ENCODE measurements around the gene LRRN4. TPM values are rescaled to one million over a fixed set of nuclear protein-coding genes. Genes with fewer than 3 reads are reported as not detected.
"Not testable (repeated sequence)": the region's sequence is repeated elsewhere in the genome, so short reads cannot be mapped to it uniquely, and the experiment has no call there.

Gene LRRN4
- total RNA-seq, 3 donors from 2014 or later, result 0.08 to 0.11 TPM; not detected in 1

DNA sequence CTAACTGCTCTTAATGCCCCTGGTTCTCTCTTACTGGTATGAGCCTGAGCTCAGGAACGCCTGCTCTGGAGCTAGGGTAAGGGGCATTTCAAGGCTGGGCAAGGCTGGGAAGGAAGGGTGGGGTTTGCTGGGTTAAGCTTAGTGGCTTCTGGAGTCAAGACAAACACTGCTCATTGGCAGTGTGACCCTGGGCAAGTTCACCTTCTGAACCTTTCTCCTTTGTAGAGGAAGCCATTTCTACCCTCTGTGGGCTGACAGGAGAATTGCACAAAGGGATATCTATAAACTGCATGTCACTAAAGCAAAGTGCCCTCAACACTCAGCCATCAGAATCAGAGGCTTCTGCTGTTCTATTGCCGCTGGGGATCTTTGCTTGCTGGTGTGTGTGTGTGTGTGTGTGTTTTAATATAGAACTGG lies 20.3 kb upstream of the LRRN4 start:
- H3K27me3 Mint-ChIP-seq (ENCODE audit: low read depth), result peaks cover 9% of the 10 kb centered on the region
- H3K4me1 Mint-ChIP-seq (ENCODE audit: low read depth), result no peaks in the 10 kb centered on the region
- H3K36me3 Mint-ChIP-seq (ENCODE audit: insufficient read depth), result no peaks in the 10 kb centered on the region
- DNase-seq (no peak), ATAC-seq (no peak)
- H3K4me3 Mint-ChIP-seq, result no peak overlapping the region
- no peaks in the 10 kb centered on the region for H3K9me3 Mint-ChIP-seq

DNA sequence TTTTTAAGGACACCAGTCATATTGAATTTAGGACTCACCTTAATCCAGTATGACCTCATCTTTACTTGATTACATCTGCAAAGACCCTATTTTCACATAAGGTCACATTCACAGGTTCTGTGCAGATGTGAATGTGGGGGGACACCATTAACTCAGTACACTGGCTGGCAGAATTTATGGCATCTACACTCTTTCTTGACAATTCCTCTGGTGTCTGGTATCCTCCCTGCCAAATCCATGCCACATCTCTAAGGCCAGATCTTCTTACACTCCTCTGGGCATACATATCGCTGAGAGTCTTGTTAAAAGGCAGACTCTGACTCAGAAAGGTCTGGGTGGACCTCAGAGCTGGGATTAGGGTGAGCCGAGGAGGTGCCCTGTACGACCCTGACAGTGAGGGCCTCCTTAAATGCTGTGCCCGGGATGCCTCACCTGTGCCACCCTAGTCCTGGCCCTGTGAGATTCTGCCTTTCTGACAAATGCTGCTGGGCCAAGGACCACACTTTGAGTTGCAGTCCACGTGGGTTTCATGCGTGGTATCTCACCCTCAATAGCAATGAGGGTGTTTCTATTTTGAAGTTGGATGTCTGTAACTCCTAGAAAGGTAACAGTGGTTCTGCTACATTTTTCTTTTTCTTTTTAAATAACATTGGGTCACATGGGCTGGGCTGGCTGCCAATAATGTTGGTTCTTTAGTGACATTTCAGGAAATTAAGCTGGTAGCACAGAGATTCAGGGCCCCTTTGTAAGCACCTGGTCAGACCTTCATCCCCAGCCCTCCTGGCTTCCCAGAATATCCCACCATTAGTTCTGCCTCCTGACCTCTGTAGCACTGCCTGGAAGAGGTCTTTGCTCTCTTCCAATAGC lies 17.2 kb upstream of the LRRN4 start:
- no peak for DNase-seq
- Mint-ChIP-seq H3K36me3 (ENCODE audit: insufficient read depth) (no peaks in the 10 kb centered on the region), H3K4me1 (ENCODE audit: low read depth) (no peaks in the 10 kb centered on the region), H3K9me3 (no peaks in the 10 kb centered on the region), H3K4me3 (no peak overlapping the region), H3K27me3 (ENCODE audit: low read depth) (no peaks in the 10 kb centered on the region)
- no peak for ATAC-seq

DNA sequence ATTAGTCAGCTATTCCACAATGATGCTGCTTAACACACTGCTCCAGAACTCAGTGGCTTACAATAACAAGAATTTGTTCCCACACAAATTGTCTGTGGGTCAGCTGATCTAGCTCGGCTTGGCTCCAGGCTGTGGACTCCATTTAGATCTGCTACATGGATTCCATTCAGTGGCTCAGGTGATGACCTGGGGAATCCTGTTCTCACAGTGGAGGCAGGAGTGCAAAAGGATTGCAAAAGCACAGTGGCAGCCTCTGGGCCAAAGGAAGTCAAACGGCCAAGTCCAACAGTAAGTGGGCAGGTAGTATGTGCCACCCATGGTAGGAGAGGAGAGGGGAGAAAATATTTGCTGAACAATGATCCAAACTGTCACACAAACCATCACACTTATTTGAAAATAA lies 15.8 kb upstream of the LRRN4 start:
- no peak overlapping the region for H3K4me3 Mint-ChIP-seq
- H3K36me3 Mint-ChIP-seq (ENCODE audit: insufficient read depth), result no peaks in the 10 kb centered on the region
- H3K4me1 Mint-ChIP-seq (ENCODE audit: low read depth), result no peaks in the 10 kb centered on the region
- DNase-seq, result no peak
- no peaks in the 10 kb centered on the region for H3K27me3 Mint-ChIP-seq (ENCODE audit: low read depth)
- no peak for ATAC-seq
- no peaks in the 10 kb centered on the region for H3K9me3 Mint-ChIP-seq

DNA sequence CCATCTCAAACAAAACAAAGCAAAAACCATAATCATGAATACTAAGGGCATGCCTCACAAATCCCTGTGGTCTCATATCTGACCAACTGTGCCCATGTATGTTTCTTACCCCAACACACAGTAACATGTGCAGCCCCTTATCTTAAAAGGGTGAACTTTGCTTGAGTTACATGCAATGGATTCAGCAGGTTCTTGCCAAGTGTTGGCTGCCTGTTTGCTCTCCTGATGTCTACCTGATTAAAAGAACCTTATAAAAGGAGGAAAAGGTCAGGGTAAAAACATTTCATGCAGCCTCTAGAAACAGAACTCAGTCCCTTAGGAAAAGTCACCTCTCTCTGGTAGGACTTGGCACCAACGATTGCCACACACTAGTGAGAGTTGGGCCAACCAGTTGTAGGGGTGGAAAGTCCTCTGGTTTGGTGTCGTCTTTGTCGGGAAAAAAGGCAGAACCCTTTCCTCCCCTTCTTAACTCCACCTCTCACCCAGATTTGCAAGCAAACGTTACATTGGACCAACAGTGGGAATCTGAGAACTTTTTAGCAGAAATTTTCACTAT lies 14.0 kb upstream of the LRRN4 start:
- no peaks in the 10 kb centered on the region for H3K4me1 Mint-ChIP-seq (ENCODE audit: low read depth)
- ATAC-seq (no peak), DNase-seq (no peak)
- no peak overlapping the region for H3K4me3 Mint-ChIP-seq
- no peaks in the 10 kb centered on the region for H3K9me3 Mint-ChIP-seq
- no peaks in the 10 kb centered on the region for H3K36me3 Mint-ChIP-seq (ENCODE audit: insufficient read depth)
- H3K27me3 Mint-ChIP-seq (ENCODE audit: low read depth), result no peaks in the 10 kb centered on the region

DNA sequence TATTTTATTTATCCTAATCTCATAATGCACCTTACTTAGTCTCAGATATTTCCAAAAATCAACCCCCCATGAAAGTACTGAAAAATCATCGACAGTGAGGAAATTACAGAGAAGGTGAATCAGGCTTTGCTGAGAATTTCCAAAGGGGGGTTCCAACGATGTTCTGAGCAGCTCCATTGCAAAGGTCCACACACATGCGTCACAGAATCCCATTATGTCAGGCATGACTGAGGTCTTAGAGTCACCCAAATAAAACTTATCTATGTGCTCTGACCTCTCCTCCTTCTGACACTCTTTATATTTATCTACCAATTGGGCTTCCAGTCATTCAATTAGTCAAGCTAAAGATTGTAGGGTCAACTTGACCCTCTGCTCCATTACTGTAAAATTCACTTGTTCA lies 12.7 kb upstream of the LRRN4 start:
- Mint-ChIP-seq H3K4me3 (no peak overlapping the region), H3K27me3 (ENCODE audit: low read depth) (no peaks in the 10 kb centered on the region), H3K4me1 (ENCODE audit: low read depth) (no peaks in the 10 kb centered on the region), H3K36me3 (ENCODE audit: insufficient read depth) (no peaks in the 10 kb centered on the region), H3K9me3 (no peaks in the 10 kb centered on the region)
- no peak for ATAC-seq
- DNase-seq, result no peak

DNA sequence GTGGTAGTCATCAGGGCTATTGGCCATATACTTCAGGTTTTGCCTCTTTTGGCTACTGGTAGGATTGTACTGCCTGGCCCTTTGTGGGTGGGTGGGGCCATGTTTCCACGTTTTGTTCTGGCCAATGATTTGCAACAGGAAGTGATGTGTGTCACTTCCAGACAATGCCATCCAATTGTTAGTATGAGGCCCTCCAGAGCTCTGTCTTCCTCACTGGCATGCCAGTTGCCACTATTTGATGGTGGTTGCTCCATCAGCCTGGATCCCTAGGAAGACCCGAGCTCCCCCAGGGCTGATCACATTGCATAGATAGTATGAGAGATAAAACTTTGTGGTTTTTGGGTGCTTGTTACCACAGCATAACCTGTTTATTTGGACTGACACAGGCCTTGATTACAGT lies 7.7 kb upstream of the LRRN4 start:
- H3K36me3 Mint-ChIP-seq (ENCODE audit: insufficient read depth), result no peaks in the 10 kb centered on the region
- H3K4me1 Mint-ChIP-seq (ENCODE audit: low read depth), result peaks cover 2% of the 10 kb centered on the region
- H3K4me3 Mint-ChIP-seq, result no peak overlapping the region
- H3K9me3 Mint-ChIP-seq, result no peaks in the 10 kb centered on the region
- ATAC-seq, result no peak
- no peak for DNase-seq
- peaks cover 4% of the 10 kb centered on the region for H3K27me3 Mint-ChIP-seq (ENCODE audit: low read depth)

DNA sequence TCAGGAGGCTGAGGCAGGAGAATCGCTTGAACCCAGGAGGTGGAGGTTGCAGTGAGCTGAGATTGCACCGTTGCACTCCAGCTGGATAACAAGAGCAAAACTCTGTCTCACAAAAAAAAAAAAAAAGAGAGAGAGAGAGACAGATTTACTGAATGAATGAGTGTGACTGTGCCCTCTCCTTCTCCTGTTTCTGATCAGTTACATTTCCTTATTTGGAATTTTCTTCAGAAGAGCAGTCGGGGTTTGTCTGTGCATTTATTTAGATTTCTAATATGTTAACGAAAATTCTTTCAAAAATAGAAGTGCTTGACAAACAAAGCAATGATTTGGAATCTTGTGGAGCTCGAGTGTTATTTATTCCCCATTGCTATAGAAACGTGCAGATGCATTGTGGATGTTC lies 6.4 kb upstream of the LRRN4 start:
- Mint-ChIP-seq H3K27me3 (ENCODE audit: low read depth) (peaks cover 6% of the 10 kb centered on the region), H3K4me3 (no peak overlapping the region), H3K9me3 (no peaks in the 10 kb centered on the region), H3K4me1 (ENCODE audit: low read depth) (peaks cover 2% of the 10 kb centered on the region), H3K36me3 (ENCODE audit: insufficient read depth) (no peaks in the 10 kb centered on the region)
- DNase-seq, result no peak
- no peak for ATAC-seq

DNA sequence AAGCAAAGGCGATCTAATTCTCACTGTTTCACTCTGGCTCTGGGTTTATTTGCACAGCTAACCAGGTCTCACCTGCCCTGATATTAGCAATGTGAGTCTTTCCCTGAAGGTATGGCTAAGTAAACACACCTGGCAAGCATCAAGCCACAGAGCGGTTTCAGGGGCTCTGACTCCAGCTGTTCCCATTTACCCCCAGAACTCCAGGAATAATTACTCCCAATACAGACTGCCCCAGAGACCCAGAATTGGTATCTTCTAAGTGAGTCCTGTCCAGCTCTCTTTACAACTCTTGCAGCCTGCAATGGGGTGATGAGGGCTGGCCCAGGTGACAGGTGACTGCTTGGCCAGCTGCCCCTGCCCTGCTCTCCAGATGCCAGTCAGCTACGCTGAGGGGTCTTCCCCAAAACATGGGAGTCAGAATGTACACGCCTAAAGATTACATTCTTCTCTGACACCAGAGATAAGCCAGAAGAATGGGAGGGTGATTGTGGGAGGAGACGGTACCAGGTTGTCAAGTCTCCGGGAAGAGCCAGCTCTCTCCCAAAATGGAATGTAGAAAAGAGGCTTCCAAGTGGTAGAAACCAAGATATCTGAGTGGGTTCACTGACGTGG lies 4.9 kb upstream of the LRRN4 start:
- no peak for ATAC-seq
- H3K4me1 Mint-ChIP-seq (ENCODE audit: low read depth), result peaks cover 2% of the 10 kb centered on the region

DNA sequence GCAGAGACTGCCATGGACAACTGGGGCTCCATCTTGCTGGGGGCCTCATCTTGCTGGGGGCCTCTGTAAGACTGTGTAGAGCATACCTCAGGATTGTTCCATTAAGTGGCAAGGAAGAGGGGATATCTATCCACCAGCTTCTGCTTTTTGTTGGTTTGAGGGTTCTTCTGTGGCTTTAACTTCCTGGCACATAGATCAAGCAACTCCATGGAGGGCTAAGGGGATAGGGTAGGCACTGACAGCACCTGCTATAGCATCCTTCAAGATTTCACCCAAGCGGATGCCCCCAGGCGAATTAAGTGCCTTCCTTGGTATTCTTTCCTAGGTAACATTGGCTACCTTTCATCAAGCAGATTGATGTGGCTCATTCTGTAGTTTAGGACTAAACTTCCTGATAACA lies 3.8 kb upstream of the LRRN4 start:
- ATAC-seq, result no peak

More for the DNA sequence above, 4.9 kb upstream of the LRRN4 start:
- Mint-ChIP-seq H3K9me3 (no peaks in the 10 kb centered on the region), H3K36me3 (ENCODE audit: insufficient read depth) (no peaks in the 10 kb centered on the region), H3K27me3 (ENCODE audit: low read depth) (peaks cover 14% of the 10 kb centered on the region), H3K4me3 (no peak overlapping the region)
- no peak for DNase-seq

DNA sequence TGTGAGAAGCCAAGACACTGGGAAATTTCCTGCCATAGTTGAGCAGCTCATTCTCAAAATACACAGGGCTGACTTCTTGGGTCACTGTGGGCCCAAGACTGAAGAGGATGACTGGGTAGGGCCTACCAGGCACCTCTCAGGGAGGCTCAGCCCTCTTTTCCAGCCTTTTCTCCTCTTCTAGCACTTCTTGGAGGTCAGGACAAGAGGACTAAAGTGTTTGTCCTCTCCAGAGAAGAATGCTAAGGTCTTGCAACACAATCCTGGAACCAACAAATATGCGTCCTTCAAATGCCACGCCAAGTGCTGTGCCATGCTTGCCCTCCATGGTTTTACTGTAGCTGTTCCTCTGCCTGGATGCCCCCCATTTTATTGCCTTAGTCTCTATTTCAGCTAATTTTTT lies 3.3 kb upstream of the LRRN4 start:
- Mint-ChIP-seq H3K4me3 (no peak overlapping the region), H3K27me3 (ENCODE audit: low read depth) (peaks cover 23% of the 10 kb centered on the region), H3K4me1 (ENCODE audit: low read depth) (peaks cover 6% of the 10 kb centered on the region), H3K36me3 (ENCODE audit: insufficient read depth) (no peaks in the 10 kb centered on the region), H3K9me3 (no peaks in the 10 kb centered on the region)
- DNase-seq, result no peak
- ATAC-seq, result no peak

More for the DNA sequence above, 3.8 kb upstream of the LRRN4 start:
- Mint-ChIP-seq H3K4me3 (no peak overlapping the region), H3K9me3 (no peaks in the 10 kb centered on the region), H3K36me3 (ENCODE audit: insufficient read depth) (no peaks in the 10 kb centered on the region), H3K4me1 (ENCODE audit: low read depth) (peaks cover 6% of the 10 kb centered on the region), H3K27me3 (ENCODE audit: low read depth) (peaks cover 22% of the 10 kb centered on the region)
- DNase-seq, result no peak

DNA sequence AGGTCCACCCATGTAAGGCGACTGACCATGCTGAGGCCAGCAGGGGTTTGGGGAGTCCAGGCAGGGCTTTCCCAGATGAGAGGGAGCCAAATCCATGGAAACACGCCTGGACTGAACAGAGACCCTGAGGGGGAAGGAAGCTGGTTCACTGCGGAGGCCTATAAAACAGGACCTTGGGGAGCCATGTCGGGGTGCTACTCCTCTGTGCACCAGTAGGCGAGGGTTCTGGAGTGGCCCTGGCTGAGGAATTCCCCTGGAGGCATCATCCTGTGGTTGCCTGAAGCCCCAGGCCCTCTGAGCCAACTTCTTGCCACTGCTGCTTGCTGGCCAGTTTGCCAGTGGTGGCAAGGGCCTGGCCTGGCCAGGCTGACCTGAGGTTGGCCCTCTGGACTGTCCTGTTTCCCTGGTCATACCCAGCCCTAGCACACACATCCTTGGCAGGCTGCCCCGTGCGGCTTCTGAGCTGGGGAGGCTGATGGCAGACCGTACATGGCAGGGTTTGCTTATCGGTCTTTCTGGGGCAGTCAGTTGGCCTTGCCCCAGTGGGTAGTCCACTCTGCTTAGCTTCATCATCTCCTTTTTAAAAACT lies 2.2 kb upstream of the LRRN4 start:
- peaks cover 7% of the 10 kb centered on the region for H3K4me1 Mint-ChIP-seq (ENCODE audit: low read depth)
- H3K4me3 Mint-ChIP-seq, result no peak overlapping the region
- ATAC-seq (no peak), DNase-seq (no peak)
- H3K36me3 Mint-ChIP-seq (ENCODE audit: insufficient read depth), result no peaks in the 10 kb centered on the region
- no peaks in the 10 kb centered on the region for H3K9me3 Mint-ChIP-seq
- peaks cover 32% of the 10 kb centered on the region for H3K27me3 Mint-ChIP-seq (ENCODE audit: low read depth)

DNA sequence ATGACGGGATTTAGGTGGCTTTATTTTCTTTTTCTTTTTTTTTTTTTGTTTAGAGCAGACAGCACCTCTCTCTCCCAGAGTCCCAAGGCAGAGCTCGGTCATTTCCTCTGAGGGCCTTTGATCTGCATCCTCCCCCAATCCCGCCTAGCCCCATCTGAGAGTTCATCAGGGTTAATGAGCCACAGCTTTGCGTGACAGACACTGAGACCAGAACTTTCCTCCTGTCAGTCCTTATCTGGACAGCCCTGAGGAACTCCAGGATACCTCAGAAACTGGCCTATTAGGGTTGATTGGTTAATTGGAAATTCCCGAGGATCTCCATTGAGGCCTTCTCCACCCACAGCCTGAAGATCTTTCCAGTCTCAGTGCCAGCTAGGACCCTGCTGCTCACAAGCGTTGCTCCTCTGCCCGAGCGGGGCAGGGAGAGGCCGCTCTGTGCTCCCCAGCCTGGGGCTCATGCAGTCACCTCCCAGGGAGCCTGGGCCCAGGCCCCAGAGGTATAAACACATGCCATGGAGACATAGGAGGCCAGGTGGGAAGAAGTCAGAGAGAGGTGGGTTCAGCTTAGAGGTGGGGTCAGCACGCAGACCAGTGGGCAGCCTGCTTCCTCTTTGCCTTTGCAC lies 1.4 kb upstream of the LRRN4 start:
- ATAC-seq (no peak), DNase-seq (no peak)
- Mint-ChIP-seq H3K36me3 (ENCODE audit: insufficient read depth) (peaks cover 2% of the 10 kb centered on the region), H3K4me3 (no peak overlapping the region), H3K27me3 (ENCODE audit: low read depth) (peaks cover 40% of the 10 kb centered on the region), H3K4me1 (ENCODE audit: low read depth) (peaks cover 6% of the 10 kb centered on the region), H3K9me3 (no peaks in the 10 kb centered on the region)

DNA sequence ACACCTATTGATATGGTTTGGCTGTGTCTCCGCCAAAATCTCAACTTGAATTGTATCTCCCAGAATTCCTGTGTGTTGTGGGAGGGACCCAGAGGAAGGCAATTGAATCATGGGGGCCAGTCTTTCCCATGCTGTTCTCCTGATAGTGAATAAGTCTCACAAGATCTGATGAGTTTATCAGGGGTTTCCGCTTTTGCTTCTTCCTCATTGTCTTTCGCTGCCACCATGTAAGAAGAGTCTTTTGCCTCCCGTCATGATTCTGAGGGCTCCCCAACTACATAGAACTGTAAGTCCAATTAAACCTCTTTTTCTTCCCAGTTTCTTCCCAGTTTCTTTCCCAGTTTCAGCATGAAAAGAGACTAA lies 810 bp upstream of the LRRN4 start:
- not testable (repeated sequence) for DNase-seq; H3K9me3 Mint-ChIP-seq; H3K4me3 Mint-ChIP-seq; ATAC-seq; H3K4me1 Mint-ChIP-seq (ENCODE audit: low read depth); H3K36me3 Mint-ChIP-seq (ENCODE audit: insufficient read depth)
- H3K27me3 Mint-ChIP-seq (ENCODE audit: low read depth), result peaks cover 41% of the 10 kb centered on the region

DNA sequence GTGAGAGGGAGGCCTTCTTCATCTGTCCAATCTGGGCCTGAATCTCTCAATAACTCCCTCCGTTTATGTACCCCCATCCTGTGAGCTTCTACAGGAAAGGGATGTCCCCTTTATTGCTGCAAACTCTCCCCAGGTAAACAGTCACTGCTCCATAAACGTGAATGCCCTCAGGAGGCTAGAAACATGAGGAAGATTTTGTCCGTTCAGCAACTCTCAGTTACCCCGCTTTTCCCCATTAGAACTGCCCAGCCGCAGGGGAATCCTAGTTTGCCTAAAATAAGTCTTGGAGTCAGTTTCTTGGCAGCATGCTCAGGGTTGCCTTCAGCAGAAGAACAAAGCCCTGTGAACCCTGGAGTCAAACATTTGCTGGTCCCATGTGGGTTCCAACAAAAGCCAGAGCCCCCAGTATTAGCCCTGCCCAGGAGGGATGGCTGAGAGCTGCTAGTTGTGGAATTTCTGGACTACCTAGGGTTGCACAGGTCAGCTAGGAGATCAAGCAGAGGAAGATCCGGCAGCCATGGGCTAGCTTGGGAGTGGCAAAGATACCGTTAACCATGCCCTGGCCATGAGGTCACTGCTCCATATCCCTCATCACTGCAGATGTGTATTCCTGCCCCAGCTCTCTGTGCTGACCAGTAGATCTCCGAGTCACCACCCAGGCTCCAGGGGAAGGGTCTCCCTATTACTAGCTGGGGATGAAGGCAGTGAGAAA lies 640 bp downstream of the LRRN4 start:
- DNase-seq (no peak), ATAC-seq (no peak)
- no peak overlapping the region for H3K4me3 Mint-ChIP-seq
- H3K4me1 Mint-ChIP-seq (ENCODE audit: low read depth), result peaks cover 6% of the 10 kb centered on the region
- peaks cover 2% of the 10 kb centered on the region for H3K36me3 Mint-ChIP-seq (ENCODE audit: insufficient read depth)
- no peaks in the 10 kb centered on the region for H3K9me3 Mint-ChIP-seq
- peaks cover 41% of the 10 kb centered on the region for H3K27me3 Mint-ChIP-seq (ENCODE audit: low read depth)

Measured in activated T-cell treated with anti-CD3 and anti-CD28 coated beads, Interleukin-2, amount 50 U/mL, for 4 hours (primary cell).